Measurements from ENCODE around the gene PGR. TPM values are rescaled to one million over a fixed set of nuclear protein-coding genes. Genes with fewer than 3 reads are reported as not detected.

The PGR gene
- total and polyA plus RNA-seq, 10 donors: 0.13 to 7.7 (median 2.5) TPM

DNA sequence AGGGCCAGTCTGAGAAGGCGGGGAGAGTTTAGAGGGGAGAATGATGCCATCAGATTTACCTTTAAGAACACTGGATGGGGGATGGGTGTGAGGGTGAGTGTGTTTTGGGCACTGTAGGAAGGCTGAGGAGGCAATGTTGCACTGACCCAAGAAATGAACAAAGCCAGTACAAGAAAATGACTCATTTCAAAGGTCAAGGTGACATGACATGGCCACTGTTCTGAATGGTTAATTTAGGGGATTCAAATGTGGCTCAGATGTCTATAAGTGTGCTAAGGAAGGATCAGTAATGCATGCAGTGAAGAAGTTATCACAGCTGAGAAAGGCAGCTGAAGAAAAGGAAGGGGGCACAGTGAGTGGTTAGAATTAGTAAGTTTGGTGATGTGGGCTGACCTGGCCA lies 129.9 kb downstream of the PGR start:
- 67 to 91% (median 80%) methylated on average over 1 of the region's 1 CpG for WGBS, 5 donors
- H3K4me1 ChIP-seq: no peaks in the 10 kb centered on the region
- no peak overlapping the region for H3K27ac ChIP-seq
- TF ChIP-seq POLR2AphosphoS5 (IDR thresholded peaks at IDR 0.05): no peak
- TF ChIP-seq, protein P1, sequence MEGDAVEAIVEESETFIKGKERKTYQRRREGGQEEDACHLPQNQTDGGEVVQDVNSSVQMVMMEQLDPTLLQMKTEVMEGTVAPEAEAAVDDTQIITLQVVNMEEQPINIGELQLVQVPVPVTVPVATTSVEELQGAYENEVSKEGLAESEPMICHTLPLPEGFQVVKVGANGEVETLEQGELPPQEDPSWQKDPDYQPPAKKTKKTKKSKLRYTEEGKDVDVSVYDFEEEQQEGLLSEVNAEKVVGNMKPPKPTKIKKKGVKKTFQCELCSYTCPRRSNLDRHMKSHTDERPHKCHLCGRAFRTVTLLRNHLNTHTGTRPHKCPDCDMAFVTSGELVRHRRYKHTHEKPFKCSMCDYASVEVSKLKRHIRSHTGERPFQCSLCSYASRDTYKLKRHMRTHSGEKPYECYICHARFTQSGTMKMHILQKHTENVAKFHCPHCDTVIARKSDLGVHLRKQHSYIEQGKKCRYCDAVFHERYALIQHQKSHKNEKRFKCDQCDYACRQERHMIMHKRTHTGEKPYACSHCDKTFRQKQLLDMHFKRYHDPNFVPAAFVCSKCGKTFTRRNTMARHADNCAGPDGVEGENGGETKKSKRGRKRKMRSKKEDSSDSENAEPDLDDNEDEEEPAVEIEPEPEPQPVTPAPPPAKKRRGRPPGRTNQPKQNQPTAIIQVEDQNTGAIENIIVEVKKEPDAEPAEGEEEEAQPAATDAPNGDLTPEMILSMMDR (IDR thresholded peaks at IDR 0.05 in 8 of 11, conservative IDR thresholded peaks at IDR 0.05 in 3 of 11): no peak
- TF ChIP-seq POLR2A (IDR thresholded peaks at IDR 0.05): no peak
- H3K9me3 ChIP-seq: no peaks in the 10 kb centered on the region
- intact Hi-C loops (cut with DNase I; ENCODE audit: low total_unique reads): no loop called here
- H3K4me3 ChIP-seq: no peak overlapping the region
- DNase-seq: no peak
- no peaks in the 10 kb centered on the region for H3K36me3 ChIP-seq
- H3K27me3 ChIP-seq (replicated peaks in 1 of 7): no peaks in the 10 kb centered on the region

DNA sequence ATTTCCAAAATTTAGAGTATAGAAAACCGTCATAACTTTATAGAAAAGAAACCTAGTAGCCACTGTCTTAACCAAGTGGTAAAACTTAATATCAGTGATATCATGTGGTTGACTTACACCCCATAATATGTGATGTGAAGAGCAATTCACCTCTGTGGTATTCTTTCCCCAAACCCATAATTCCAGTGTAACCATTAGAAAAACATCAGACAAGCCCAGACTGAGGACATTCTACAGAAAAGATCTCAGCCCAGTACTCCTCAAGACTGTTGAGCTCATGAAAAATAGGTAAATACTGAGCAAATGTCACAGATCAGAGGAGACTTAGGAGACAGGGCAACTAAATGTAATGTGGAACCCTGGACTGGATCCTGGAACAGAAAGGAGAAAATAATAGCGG lies 134.6 kb downstream of the PGR start:
- no peak overlapping the region for H3K4me3 ChIP-seq
- WGBS, 5 donors: 91 to 99% (median 95%) methylated on average over 2 of the region's 2 CpGs
- H3K27me3 ChIP-seq (replicated peaks in 1 of 7): no peaks in the 10 kb centered on the region
- no peak for TF ChIP-seq POLR2A (IDR thresholded peaks at IDR 0.05)
- no peak for TF ChIP-seq POLR2AphosphoS5 (IDR thresholded peaks at IDR 0.05)
- TF ChIP-seq, protein P1 (IDR thresholded peaks at IDR 0.05 in 8 of 11, conservative IDR thresholded peaks at IDR 0.05 in 3 of 11): no peak
- H3K9me3 ChIP-seq: no peaks in the 10 kb centered on the region
- no peaks in the 10 kb centered on the region for H3K36me3 ChIP-seq
- H3K27ac ChIP-seq: no peak overlapping the region
- intact Hi-C loops (cut with DNase I; ENCODE audit: low total_unique reads): no loop called here
- no peaks in the 10 kb centered on the region for H3K4me1 ChIP-seq
- no peak for DNase-seq

DNA sequence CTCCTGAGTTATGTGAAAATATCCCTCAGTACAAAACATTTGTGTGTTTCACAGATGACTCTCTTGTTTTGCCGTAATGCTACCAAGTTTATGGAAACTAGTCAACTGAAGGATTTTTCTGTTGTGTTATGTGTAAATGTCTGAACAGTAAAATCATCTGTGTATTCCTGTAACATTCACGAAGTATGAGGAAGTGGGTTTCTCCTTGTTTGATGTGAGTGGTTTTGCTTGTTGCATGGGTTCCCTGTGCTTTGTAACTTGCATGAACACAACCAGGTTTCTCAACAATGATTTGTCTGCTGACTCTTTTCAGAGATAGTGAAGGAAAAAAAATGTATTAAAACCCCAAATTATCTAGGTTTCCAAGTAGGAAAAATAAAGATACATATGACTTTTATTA lies 138.1 kb downstream of the PGR start:
- DNase-seq: no peak
- intact Hi-C loops (cut with DNase I; ENCODE audit: low total_unique reads): no loop called here
- Histone ChIP-seq H3K36me3 (peaks cover 0 to 7% (median 0%) of the 10 kb centered on the region in 6 donors), H3K27ac (no peak overlapping the region), H3K4me1 (no peaks in the 10 kb centered on the region), H3K4me3 (no peak overlapping the region), H3K27me3 (replicated peaks in 1 of 7) (no peaks in the 10 kb centered on the region), H3K9me3 (no peaks in the 10 kb centered on the region)
- TF ChIP-seq POLR2A (IDR thresholded peaks at IDR 0.05) (no peak), POLR2AphosphoS5 (IDR thresholded peaks at IDR 0.05) (no peak)
- TF ChIP-seq, protein P1 (IDR thresholded peaks at IDR 0.05 in 8 of 11, conservative IDR thresholded peaks at IDR 0.05 in 3 of 11): no peak
- 43 to 58% (median 53%) methylated on average over 2 of the region's 2 CpGs for WGBS, 5 donors

DNA sequence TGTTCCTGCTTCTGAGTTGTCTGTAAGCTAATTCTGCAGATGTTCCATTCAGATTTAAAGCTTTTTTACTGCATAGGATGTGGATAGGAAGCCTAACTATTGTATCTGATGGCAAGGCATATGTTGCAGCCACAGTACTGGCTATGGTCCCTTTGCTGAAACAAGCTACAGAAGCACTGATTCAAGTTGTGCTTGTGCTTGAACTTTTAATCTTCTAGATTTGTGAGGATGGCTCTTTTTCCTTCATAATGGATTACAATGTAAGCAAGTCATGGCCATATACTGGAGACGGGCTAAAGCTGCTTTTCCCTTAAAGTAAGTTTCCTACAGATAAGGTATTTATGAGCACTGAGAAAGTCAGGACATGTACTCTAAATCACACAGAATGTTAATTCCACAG lies 138.7 kb downstream of the PGR start:
- no peak for TF ChIP-seq POLR2A (IDR thresholded peaks at IDR 0.05)
- no peak for DNase-seq
- Histone ChIP-seq H3K36me3 (peaks cover 0 to 7% (median 0%) of the 10 kb centered on the region in 6 donors), H3K9me3 (no peaks in the 10 kb centered on the region), H3K4me3 (no peak overlapping the region), H3K27me3 (replicated peaks in 1 of 7) (no peaks in the 10 kb centered on the region), H3K4me1 (no peaks in the 10 kb centered on the region), H3K27ac (no peak overlapping the region)
- intact Hi-C loops (cut with DNase I; ENCODE audit: low total_unique reads): no loop called here
- WGBS, 5 donors: 79 to 98% (median 91%) methylated on average over 1 of the region's 1 CpG

DNA sequence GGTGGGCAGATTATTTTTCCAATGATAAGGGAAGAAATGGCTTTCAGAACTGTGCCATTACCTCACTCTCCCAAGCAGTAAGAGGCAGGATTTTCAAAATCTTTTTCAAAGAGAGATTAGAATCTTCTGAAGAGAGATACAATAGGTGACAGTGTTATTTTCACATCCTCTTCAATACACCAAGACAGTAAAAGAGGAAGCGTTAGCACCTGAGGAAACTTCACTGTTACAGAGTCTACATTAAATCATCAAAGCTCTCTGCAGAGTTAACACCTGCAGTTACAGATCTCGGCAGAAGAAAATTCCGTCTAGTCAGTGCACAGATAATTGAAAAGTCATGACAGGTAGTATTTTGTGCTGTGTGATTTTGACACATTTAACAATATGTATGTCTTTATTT lies 144.9 kb downstream of the PGR start:
- H3K4me3 ChIP-seq: no peak overlapping the region
- no peaks in the 10 kb centered on the region for H3K9me3 ChIP-seq
- TF ChIP-seq, protein P1 (IDR thresholded peaks at IDR 0.05 in 8 of 11, conservative IDR thresholded peaks at IDR 0.05 in 3 of 11): no peak
- TF ChIP-seq POLR2A (IDR thresholded peaks at IDR 0.05): no peak
- no peak for TF ChIP-seq POLR2AphosphoS5 (IDR thresholded peaks at IDR 0.05)
- no peaks in the 10 kb centered on the region for H3K4me1 ChIP-seq
- 56 to 79% (median 75%) methylated on average over 3 of the region's 3 CpGs for WGBS, 5 donors
- no peaks in the 10 kb centered on the region for H3K27me3 ChIP-seq (replicated peaks in 1 of 7)
- intact Hi-C loops (cut with DNase I; ENCODE audit: low total_unique reads): no loop called here
- H3K27ac ChIP-seq: no peak overlapping the region
- no peak for DNase-seq
- H3K36me3 ChIP-seq: peaks cover 0 to 7% (median 0%) of the 10 kb centered on the region in 6 donors

Data from spleen (tissue), 11 donors.